ENCODE results near the gene TM4SF5.
"Not testable (repeated sequence)": the region's sequence is repeated elsewhere in the genome, so short reads cannot be mapped to it uniquely, and the experiment has no call there.

The TM4SF5 gene

GRCh38 chr17:4818276-4818675, 46.6 kb downstream of the TM4SF5 start:
- Histone ChIP-seq H3K9me3 (ENCODE audit: control insufficient read depth in 1 of 2, low read length in 2 of 2) (no peaks in the 10 kb centered on the region), H3K9ac (ENCODE audit: low read depth in 1 of 2, low read length in 2 of 2) (no peak overlapping the region), H3K36me3 (ENCODE audit: control insufficient read depth in 1 of 2, insufficient read depth in 2 of 2, low read length in 2 of 2) (peaks cover 0 to 34% of the 10 kb centered on the region in 2 donors), H3K4me3 (ENCODE audit: low read depth in 1 of 2, low read length in 2 of 2) (no peak overlapping the region), H3K4me1 (ENCODE audit: control insufficient read depth in 1 of 2, insufficient read depth in 2 of 2, low read length in 2 of 2) (peaks cover 0 to 6% of the 10 kb centered on the region in 2 donors), H3K27me3 (ENCODE audit: control insufficient read depth in 1 of 2, insufficient read depth in 2 of 2, low read length in 2 of 2) (no peaks in the 10 kb centered on the region), H3K27ac (ENCODE audit: low read depth, low read length) (no peak overlapping the region)

GRCh38 chr17:4822835-4823234, 51.1 kb downstream of the TM4SF5 start:
- H3K4me3 ChIP-seq (ENCODE audit: low read depth in 1 of 2, low read length in 2 of 2), result no peak overlapping the region
- peaks cover 0 to 9% of the 10 kb centered on the region in 2 donors for H3K36me3 ChIP-seq (ENCODE audit: control insufficient read depth in 1 of 2, insufficient read depth in 2 of 2, low read length in 2 of 2)
- H3K27me3 ChIP-seq (ENCODE audit: control insufficient read depth in 1 of 2, insufficient read depth in 2 of 2, low read length in 2 of 2), result no peaks in the 10 kb centered on the region
- no peaks in the 10 kb centered on the region for H3K9me3 ChIP-seq (ENCODE audit: control insufficient read depth in 1 of 2, low read length in 2 of 2)
- H3K9ac ChIP-seq (ENCODE audit: low read depth in 1 of 2, low read length in 2 of 2), result no peak overlapping the region
- no peaks in the 10 kb centered on the region for H3K4me1 ChIP-seq (ENCODE audit: control insufficient read depth in 1 of 2, insufficient read depth in 2 of 2, low read length in 2 of 2)
- no peak overlapping the region for H3K27ac ChIP-seq (ENCODE audit: low read depth, low read length)

GRCh38 chr17:4823373-4824089, 51.8 kb downstream of the TM4SF5 start:
- Histone ChIP-seq H3K27me3 (ENCODE audit: control insufficient read depth in 1 of 2, insufficient read depth in 2 of 2, low read length in 2 of 2) (no peaks in the 10 kb centered on the region), H3K27ac (ENCODE audit: low read depth, low read length) (no peak overlapping the region), H3K4me1 (ENCODE audit: control insufficient read depth in 1 of 2, insufficient read depth in 2 of 2, low read length in 2 of 2) (no peaks in the 10 kb centered on the region), H3K36me3 (ENCODE audit: control insufficient read depth in 1 of 2, insufficient read depth in 2 of 2, low read length in 2 of 2) (peaks cover 0 to 9% of the 10 kb centered on the region in 2 donors), H3K9ac (ENCODE audit: low read depth in 1 of 2, low read length in 2 of 2) (no peak overlapping the region), H3K9me3 (ENCODE audit: control insufficient read depth in 1 of 2, low read length in 2 of 2) (no peaks in the 10 kb centered on the region), H3K4me3 (ENCODE audit: low read depth in 1 of 2, low read length in 2 of 2) (no peak overlapping the region)

GRCh38 chr17:4827399-4827798, 55.7 kb downstream of the TM4SF5 start:
- H3K27me3 ChIP-seq (ENCODE audit: control insufficient read depth in 1 of 2, insufficient read depth in 2 of 2, low read length in 2 of 2), result no peaks in the 10 kb centered on the region
- H3K36me3 ChIP-seq (ENCODE audit: control insufficient read depth in 1 of 2, insufficient read depth in 2 of 2, low read length in 2 of 2), result peaks cover 0 to 2% of the 10 kb centered on the region in 2 donors
- H3K9ac ChIP-seq (ENCODE audit: low read depth in 1 of 2, low read length in 2 of 2), result no peak overlapping the region
- H3K9me3 ChIP-seq (ENCODE audit: control insufficient read depth in 1 of 2, low read length in 2 of 2), result no peaks in the 10 kb centered on the region
- H3K4me1 ChIP-seq (ENCODE audit: control insufficient read depth in 1 of 2, insufficient read depth in 2 of 2, low read length in 2 of 2), result no peaks in the 10 kb centered on the region
- no peak overlapping the region for H3K27ac ChIP-seq (ENCODE audit: low read depth, low read length)
- no peak overlapping the region for H3K4me3 ChIP-seq (ENCODE audit: low read depth in 1 of 2, low read length in 2 of 2)

- H3K27me3 ChIP-seq (ENCODE audit: control insufficient read depth in 1 of 2, insufficient read depth in 2 of 2, low read length in 2 of 2); H3K27ac ChIP-seq (ENCODE audit: low read depth, low read length); H3K36me3 ChIP-seq (ENCODE audit: control insufficient read depth in 1 of 2, insufficient read depth in 2 of 2, low read length in 2 of 2); H3K9me3 ChIP-seq (ENCODE audit: control insufficient read depth in 1 of 2, low read length in 2 of 2): not testable (repeated sequence)
- Histone ChIP-seq H3K4me1 (ENCODE audit: control insufficient read depth in 1 of 2, insufficient read depth in 2 of 2, low read length in 2 of 2) (peaks cover 32 to 34% of the 10 kb centered on the region in 2 donors), H3K4me3 (ENCODE audit: low read depth in 1 of 2, low read length in 2 of 2) (peak overlapping the region; percentile 88 to 91), H3K9ac (ENCODE audit: low read depth in 1 of 2, low read length in 2 of 2) (peak overlapping the region; percentile 74 to 91)
Measured at GRCh38 chr17:4832829-4833177, 61.1 kb downstream of the TM4SF5 start.
